Trophoblast cell (in vitro differentiated cells and primary cell): ENCODE data around the gene WIF1.
A peak's percentile ranks its signal among the peaks of the same experiment; 100 is the strongest.

Source experiments
- DNase-seq, 2 donors: peaks; one replicate each; pipeline ENCODE4 v3.0.0-alpha.2; 2016
- H2AFZ ChIP-seq: 2 replicates; pipeline ENCODE4 v1.6.1; 2013; ENCODE audit warnings: low read length, moderate library complexity, mild to moderate bottlenecking; ENCODE audit not compliant: insufficient read depth, poor library complexity
- H2AK5ac ChIP-seq: 2 replicates; pipeline ENCODE4 v1.6.1; 2013; ENCODE audit warnings: mild to moderate bottlenecking, low read length
- H2BK120ac ChIP-seq: 2 replicates; pipeline ENCODE4 v1.6.1; 2013; ENCODE audit warnings: low read length, mild to moderate bottlenecking, moderate library complexity; ENCODE audit not compliant: insufficient read depth, poor library complexity
- H2BK12ac ChIP-seq: 2 replicates; pipeline ENCODE4 v1.6.1; 2013; ENCODE audit warnings: mild to moderate bottlenecking, low read length, moderate library complexity
- H2BK5ac ChIP-seq: 2 replicates; pipeline ENCODE4 v1.6.1; 2013; ENCODE audit warnings: low read length, low read depth, moderate library complexity, mild to moderate bottlenecking; ENCODE audit not compliant: poor library complexity
- H3K14ac ChIP-seq: 2 replicates; pipeline ENCODE4 v1.6.1; 2013; ENCODE audit warnings: mild to moderate bottlenecking, low read length
- H3K18ac ChIP-seq: 2 replicates; pipeline ENCODE4 v1.6.1; 2013; ENCODE audit warnings: mild to moderate bottlenecking, low read length
- H3K23ac ChIP-seq: 2 replicates; pipeline ENCODE4 v1.6.1; 2013; ENCODE audit warnings: low read length
- H3K27ac ChIP-seq: 2 replicates; pipeline ENCODE4 v1.5.1; 2013; ENCODE audit warnings: low read depth, mild to moderate bottlenecking, inconsistent platforms, low read length, moderate library complexity
- H3K27me3 ChIP-seq: 2 replicates; pipeline ENCODE4 v1.6.1; 2013; ENCODE audit warnings: inconsistent platforms, mild to moderate bottlenecking, low read length, moderate library complexity; ENCODE audit not compliant: insufficient read depth
- H3K36me3 ChIP-seq, 2 experiments: 1 replicate in 1 of 2; 2 replicates in 1 of 2; pipeline ENCODE4 v1.6.1; 2013; ENCODE audit warnings: low read length in 2 of 2, mild to moderate bottlenecking in 2 of 2, moderate library complexity in 1 of 2; ENCODE audit not compliant: insufficient read depth in 2 of 2, control insufficient read depth in 1 of 2
- H3K4ac ChIP-seq: 2 replicates; pipeline ENCODE4 v1.6.1; 2013; ENCODE audit warnings: low read depth, mild to moderate bottlenecking, low read length, moderate library complexity
- H3K4me1 ChIP-seq, 2 experiments: 1 replicate in 1 of 2; 2 replicates in 1 of 2; pipeline ENCODE4 v1.6.1; 2013; ENCODE audit warnings: low read length in 2 of 2, mild to moderate bottlenecking in 2 of 2, moderate library complexity in 1 of 2; ENCODE audit not compliant: insufficient read depth in 2 of 2, control insufficient read depth in 1 of 2
- H3K4me2 ChIP-seq: 2 replicates; pipeline ENCODE4 v1.6.1; 2013; ENCODE audit warnings: inconsistent platforms, mild to moderate bottlenecking, low read length, moderate library complexity
- H3K4me3 ChIP-seq: 2 replicates; pipeline ENCODE4 v1.5.1; 2013; ENCODE audit warnings: mild to moderate bottlenecking, low read depth, low read length, inconsistent platforms
- H3K79me1 ChIP-seq: one replicate; pipeline ENCODE4 v1.6.1; 2013; ENCODE audit warnings: low read length
- H3K79me2 ChIP-seq: 2 replicates; pipeline ENCODE4 v1.6.1; 2013; ENCODE audit warnings: low read length, mild to moderate bottlenecking; ENCODE audit not compliant: control insufficient read depth, insufficient read depth, poor library complexity
- H3K9ac ChIP-seq: 2 replicates; pipeline ENCODE4 v1.6.1; 2013; ENCODE audit warnings: mild to moderate bottlenecking, low read length
- H3K9me3 ChIP-seq: 2 replicates; pipeline ENCODE4 v1.6.1; 2013; ENCODE audit warnings: low read depth, mild to moderate bottlenecking, control low read depth, inconsistent platforms, low read length; ENCODE audit not compliant: insufficient read depth
- H4K12ac ChIP-seq: 2 replicates; pipeline ENCODE4 v1.6.1; 2013; ENCODE audit warnings: low read depth, mild to moderate bottlenecking, low read length, moderate library complexity
- H4K8ac ChIP-seq: 2 replicates; pipeline ENCODE4 v1.6.1; 2013; ENCODE audit warnings: low read depth, mild to moderate bottlenecking, low read length, moderate library complexity
- H4K91ac ChIP-seq: one replicate; pipeline ENCODE4 v1.6.1; 2013; ENCODE audit warnings: low read depth, mild to moderate bottlenecking, low read length, moderate library complexity
- WGBS: extraction: QIAGEN DNeasy Blood & Tissue Kit; methylation state at CpG from one replicate; pipeline ENCODE4 v1.1.7; 2013; ENCODE audit warnings: missing lambda C conversion rate; ENCODE audit not compliant: insufficient read length, insufficient coverage; ENCODE audit errors: extremely low coverage; 5-methylcytosine and 5-hydroxymethylcytosine counted together

The WIF1 gene

DNA sequence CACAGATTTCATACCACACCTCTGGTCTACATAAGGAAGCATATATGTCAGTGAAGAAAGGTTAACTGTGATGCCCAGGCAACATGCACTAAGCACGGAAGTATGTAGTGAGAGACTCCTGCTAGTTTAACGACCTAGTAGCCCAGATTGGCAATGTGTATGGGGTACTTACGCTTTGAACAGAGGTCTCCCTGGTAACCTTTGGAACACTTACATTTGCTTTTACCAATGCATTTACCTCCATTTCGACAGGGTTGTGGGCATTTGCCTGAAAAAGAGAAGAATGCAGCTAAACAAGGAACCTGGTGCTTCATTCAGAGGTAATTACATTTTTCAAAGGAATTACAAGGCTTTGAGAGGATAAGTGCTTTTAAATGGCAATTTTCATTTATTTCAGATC, 65.2 kb downstream of the WIF1 start:
- Histone ChIP-seq H4K12ac (no peak overlapping the region), H3K23ac (peak overlapping the region; percentile 96), H4K91ac (no peak overlapping the region), H3K4me1 (no peaks in the 10 kb centered on the region), H3K9ac (no peak overlapping the region), H3K79me2 (no peaks in the 10 kb centered on the region), H3K4me3 (no peak overlapping the region), H3K18ac (no peak overlapping the region), H4K8ac (no peak overlapping the region), H3K79me1 (no peaks in the 10 kb centered on the region), H3K9me3 (no peaks in the 10 kb centered on the region), H2AFZ (no peak overlapping the region), H3K4ac (no peak overlapping the region), H2BK12ac (no peak overlapping the region), H3K27ac (no peak overlapping the region), H2BK5ac (no peak overlapping the region), H2BK120ac (no peak overlapping the region), H3K4me2 (no peak overlapping the region), H3K36me3 (no peaks in the 10 kb centered on the region), H2AK5ac (no peak overlapping the region), H3K14ac (no peak overlapping the region), H3K27me3 (no peaks in the 10 kb centered on the region)
- WGBS, result no CpG with 5 or more reads among the region's 4 CpGs
- no peak for DNase-seq

DNA sequence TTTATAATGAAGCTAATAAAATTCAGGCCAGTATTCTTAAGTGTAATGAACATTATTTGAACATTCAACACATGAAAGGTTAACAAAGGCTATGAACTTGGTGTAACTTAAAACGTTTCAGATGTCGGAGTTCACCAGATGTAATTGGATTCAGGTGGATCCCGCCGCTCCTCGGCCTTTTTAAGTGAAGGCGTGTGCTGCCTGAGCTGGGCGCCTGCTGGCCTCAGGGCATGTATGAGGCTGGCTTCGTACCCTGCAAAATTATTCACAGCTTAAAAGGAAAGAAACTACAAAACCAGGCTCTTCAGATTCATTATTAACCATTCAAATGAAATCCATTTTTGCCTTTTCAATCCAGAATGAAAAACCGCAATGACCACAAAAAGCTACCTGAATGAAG, 69.9 kb downstream of the WIF1 start:
- H3K27ac ChIP-seq, result no peak overlapping the region
- H3K18ac ChIP-seq, result no peak overlapping the region
- H3K4ac ChIP-seq, result no peak overlapping the region
- no peak overlapping the region for H3K4me2 ChIP-seq
- no peak overlapping the region for H4K12ac ChIP-seq
- no peak overlapping the region for H2AK5ac ChIP-seq
- no peak overlapping the region for H3K4me3 ChIP-seq
- H3K79me1 ChIP-seq, result no peaks in the 10 kb centered on the region
- no peak overlapping the region for H2BK5ac ChIP-seq
- H3K27me3 ChIP-seq, result no peaks in the 10 kb centered on the region
- no peaks in the 10 kb centered on the region for H3K9me3 ChIP-seq
- no peak overlapping the region for H2BK120ac ChIP-seq
- H3K23ac ChIP-seq, result no peak overlapping the region
- no peaks in the 10 kb centered on the region for H3K79me2 ChIP-seq
- H3K9ac ChIP-seq, result no peak overlapping the region
- H4K8ac ChIP-seq, result no peak overlapping the region
- no peak overlapping the region for H2AFZ ChIP-seq
- no peak overlapping the region for H2BK12ac ChIP-seq
- no CpG with 5 or more reads among the region's 9 CpGs for WGBS
- H4K91ac ChIP-seq, result no peak overlapping the region
- no peaks in the 10 kb centered on the region for H3K36me3 ChIP-seq
- no peaks in the 10 kb centered on the region for H3K4me1 ChIP-seq
- H3K14ac ChIP-seq, result no peak overlapping the region
- no peak for DNase-seq

DNA sequence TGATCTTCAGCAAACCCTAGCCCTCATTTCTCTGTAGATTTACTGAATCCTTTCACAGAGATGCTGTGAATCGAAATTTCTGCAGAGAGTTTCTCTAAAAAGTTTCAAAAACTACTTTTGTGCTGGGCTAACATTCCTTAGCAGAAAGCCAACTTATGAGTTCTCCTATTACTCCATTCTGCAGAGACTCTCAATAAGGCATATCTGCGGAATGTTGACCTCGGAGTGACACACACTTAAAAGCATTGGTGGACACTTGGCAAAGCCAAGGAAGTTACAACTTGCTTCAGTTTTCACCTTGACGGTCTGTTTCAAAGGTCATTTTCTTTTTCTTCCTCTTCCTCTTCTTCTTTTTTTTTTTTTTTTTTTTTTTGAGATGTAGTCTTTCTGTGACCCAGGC, 75.8 kb downstream of the WIF1 start:
- Histone ChIP-seq H2BK12ac (no peak overlapping the region), H3K4ac (no peak overlapping the region), H3K79me2 (no peaks in the 10 kb centered on the region), H3K14ac (no peak overlapping the region), H2BK120ac (no peak overlapping the region), H3K23ac (no peak overlapping the region), H3K18ac (no peak overlapping the region), H3K27me3 (no peaks in the 10 kb centered on the region), H3K4me3 (no peak overlapping the region), H4K91ac (no peak overlapping the region), H2BK5ac (no peak overlapping the region), H2AFZ (no peak overlapping the region), H3K9me3 (no peaks in the 10 kb centered on the region), H3K27ac (no peak overlapping the region), H3K79me1 (no peaks in the 10 kb centered on the region), H3K4me1 (no peaks in the 10 kb centered on the region), H2AK5ac (no peak overlapping the region), H4K12ac (no peak overlapping the region), H4K8ac (no peak overlapping the region), H3K4me2 (no peak overlapping the region), H3K36me3 (no peaks in the 10 kb centered on the region), H3K9ac (no peak overlapping the region)
- WGBS, result no CpG with 5 or more reads among the region's 4 CpGs
- no peak for DNase-seq

DNA sequence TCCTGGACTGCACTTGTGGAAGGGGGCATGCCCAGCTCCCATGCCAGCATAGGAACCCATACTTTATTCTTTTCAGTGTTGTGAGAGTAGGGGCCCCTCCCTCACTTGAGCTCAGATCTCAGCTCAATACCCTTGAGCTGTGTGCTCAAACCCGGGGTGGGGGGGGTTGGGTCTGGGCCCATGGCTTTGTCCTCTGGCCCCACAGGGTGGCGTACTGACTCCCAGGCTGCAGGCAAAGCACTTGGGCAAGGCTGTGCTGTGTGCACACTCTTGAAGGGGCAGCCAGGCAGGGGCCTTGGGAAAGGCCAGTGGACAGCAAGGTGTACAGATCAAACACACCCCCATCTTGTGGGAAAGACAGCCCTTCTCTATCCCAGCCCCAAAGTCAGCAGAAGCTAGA, 81.8 kb downstream of the WIF1 start:
- Histone ChIP-seq H4K12ac (no peak overlapping the region), H3K27ac (no peak overlapping the region), H2BK120ac (no peak overlapping the region), H3K9me3 (peaks cover 3% of the 10 kb centered on the region), H3K14ac (no peak overlapping the region), H3K4me2 (no peak overlapping the region), H3K18ac (no peak overlapping the region), H3K9ac (no peak overlapping the region), H2AK5ac (no peak overlapping the region), H3K4ac (no peak overlapping the region), H2BK12ac (no peak overlapping the region), H3K79me2 (no peaks in the 10 kb centered on the region), H3K79me1 (no peaks in the 10 kb centered on the region), H4K91ac (no peak overlapping the region), H3K27me3 (no peaks in the 10 kb centered on the region), H3K36me3 (no peaks in the 10 kb centered on the region), H2AFZ (no peak overlapping the region), H4K8ac (no peak overlapping the region), H3K23ac (no peak overlapping the region), H3K4me3 (no peak overlapping the region), H3K4me1 (no peaks in the 10 kb centered on the region), H2BK5ac (no peak overlapping the region)
- no CpG with 5 or more reads among the region's 2 CpGs for WGBS
- DNase-seq, result no peak
